Neural progenitor cell (in vitro differentiated cells): ENCODE data around the gene FBLIM1. TPM values are rescaled to one million over a fixed set of nuclear protein-coding genes. Genes with fewer than 3 reads are reported as not detected.

Source experiments
- DNase-seq: peaks from one replicate; pipeline ENCODE4 v3.0.0-alpha.2; 2016; ENCODE audit warnings: low spot score
- H2AFZ ChIP-seq: fragments of 200-600 bp; sonication (generic); replicated peaks from 2 replicates; pipeline ENCODE4 v1.6.1; 2016; ENCODE audit warnings: antibody characterized with exemption
- H3F3A ChIP-seq: fragments of 200-600 bp; sonication (generic); 2 replicates; pipeline ENCODE4 v1.6.1; 2016; ENCODE audit warnings: antibody characterized with exemption, low read depth
- H3K27ac ChIP-seq: fragments of 200-600 bp; sonication (generic); 2 replicates; pipeline ENCODE4 v1.5.1; 2016; ENCODE audit warnings: mild to moderate bottlenecking
- H3K27me3 ChIP-seq: fragments of 200-600 bp; sonication (generic); 2 replicates; pipeline ENCODE4 v1.6.1; 2016; ENCODE audit warnings: mild to moderate bottlenecking, moderate library complexity
- H3K36me3 ChIP-seq: fragments of 200-600 bp; sonication (generic); 2 replicates; pipeline ENCODE4 v1.5.1; 2016
- H3K4me1 ChIP-seq: fragments of 200-600 bp; sonication (generic); 2 replicates; pipeline ENCODE4 v1.6.1; 2016; ENCODE audit warnings: mixed run types
- H3K4me2 ChIP-seq: fragments of 200-600 bp; sonication (generic); 2 replicates; pipeline ENCODE4 v1.6.1; 2016
- H3K4me3 ChIP-seq: fragments of 200-600 bp; sonication (generic); 2 replicates; pipeline ENCODE4 v1.5.1; 2016
- H3K79me2 ChIP-seq: fragments of 200-600 bp; sonication (generic); 2 replicates; pipeline ENCODE4 v1.6.1; 2016; ENCODE audit warnings: low read depth
- H3K9ac ChIP-seq: fragments of 200-600 bp; sonication (generic); 2 replicates; pipeline ENCODE4 v1.6.1; 2016
- H3K9me3 ChIP-seq: fragments of 200-600 bp; sonication (generic); 2 replicates; pipeline ENCODE4 v1.5.1; 2016; ENCODE audit warnings: low read depth
- H4K20me1 ChIP-seq: fragments of 200-600 bp; sonication (generic); 2 replicates; pipeline ENCODE4 v1.6.1; 2016; ENCODE audit warnings: low read depth
- H3K27ac Mint-ChIP-seq: 3 replicates; pipeline ENCODE4 v1.8.0; 2021; ENCODE audit warnings: mixed read lengths
- H3K27me3 Mint-ChIP-seq: 2 replicates; pipeline ENCODE4 v1.8.0; 2022; ENCODE audit warnings: low read depth, mild to moderate bottlenecking, inconsistent platforms, moderate library complexity, mixed read lengths; ENCODE audit not compliant: insufficient read depth
- H3K36me3 Mint-ChIP-seq: 3 replicates; pipeline ENCODE4 v1.8.0; 2021; ENCODE audit warnings: mixed read lengths
- H3K4me1 Mint-ChIP-seq: 3 replicates; pipeline ENCODE4 v1.8.0; 2021; ENCODE audit warnings: mixed read lengths
- H3K4me3 Mint-ChIP-seq: 3 replicates; pipeline ENCODE4 v1.8.0; 2021; ENCODE audit warnings: mild to moderate bottlenecking, moderate library complexity, mixed read lengths
- H3K9me3 Mint-ChIP-seq: 3 replicates; pipeline ENCODE4 v1.8.0; 2020; ENCODE audit warnings: mixed read lengths
- EZH2 ChIP-seq: fragments of 200-600 bp; sonication (generic); IDR thresholded peaks from 2 replicates; pipeline ENCODE4 v1.6.1; 2017; ENCODE audit warnings: antibody characterized with exemption, mild to moderate bottlenecking, moderate library complexity
- EZH2phosphoT487 ChIP-seq: fragments of 200-600 bp; sonication (generic); IDR thresholded peaks from 2 replicates; pipeline ENCODE4 v1.6.1; 2017; ENCODE audit warnings: antibody characterized with exemption
- total RNA-seq: library from RNA; depleted of rRNA; stranded (reverse); fragments of >200 nt; gene quantifications from 2 replicates; pipeline ENCODE4 v1.2.3, GENCODE V29; 2015; ENCODE audit warnings: low replicate concordance
- TF ChIP-seq, protein P1 (sequence below): fragments of 200-600 bp; sonication (generic); IDR thresholded peaks from 2 replicates; pipeline ENCODE4 v1.5.1; 2017; ENCODE audit warnings: antibody characterized with exemption, mild to moderate bottlenecking

The FBLIM1 gene
- total RNA-seq, 1 donor from 2014 or later, result 4.7 TPM

DNA sequence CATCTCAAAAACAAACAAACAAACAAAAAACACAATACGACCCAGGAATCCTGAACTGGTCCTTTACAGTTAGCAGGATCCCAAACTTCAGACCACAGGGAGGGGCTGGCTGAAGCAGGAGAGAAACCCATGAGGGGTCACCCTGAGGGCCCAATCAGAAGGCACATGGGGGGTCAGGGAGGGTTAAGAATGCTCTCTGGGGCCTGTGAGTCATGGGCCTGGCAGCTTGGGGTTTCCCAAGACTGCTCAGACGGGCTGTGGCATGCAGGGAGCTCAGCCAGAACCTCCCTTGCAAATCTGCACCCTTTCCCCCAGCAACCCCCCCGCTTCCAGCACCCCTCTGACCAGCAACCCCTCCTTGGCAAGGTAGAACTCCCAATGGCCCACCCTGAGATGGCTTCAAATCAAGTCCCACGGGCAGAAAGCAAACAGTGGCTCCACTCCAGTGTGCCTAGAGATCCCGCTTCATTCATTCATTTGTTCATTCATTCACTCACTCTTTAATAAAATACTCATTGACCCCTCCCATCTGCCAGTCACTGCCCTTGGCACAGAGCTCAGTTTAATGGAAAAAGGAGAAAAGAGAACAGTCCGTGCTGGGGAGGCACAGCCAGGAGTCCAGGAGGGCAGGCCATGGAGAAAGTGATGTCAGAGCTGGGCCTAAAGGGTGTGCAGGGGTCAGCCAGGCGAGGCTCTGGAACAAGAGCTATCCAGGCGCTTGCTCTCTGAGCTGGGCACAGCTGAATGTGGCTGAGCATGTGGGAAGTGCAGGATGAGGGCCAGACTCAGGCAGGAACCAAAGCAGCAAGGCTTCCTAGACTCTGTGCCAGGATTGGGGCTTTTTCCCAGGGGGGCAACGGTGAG lies 40.6 kb downstream of the FBLIM1 start:
- H3K9ac ChIP-seq, result no peak overlapping the region
- no peaks in the 10 kb centered on the region for H3K9me3 Mint-ChIP-seq

DNA sequence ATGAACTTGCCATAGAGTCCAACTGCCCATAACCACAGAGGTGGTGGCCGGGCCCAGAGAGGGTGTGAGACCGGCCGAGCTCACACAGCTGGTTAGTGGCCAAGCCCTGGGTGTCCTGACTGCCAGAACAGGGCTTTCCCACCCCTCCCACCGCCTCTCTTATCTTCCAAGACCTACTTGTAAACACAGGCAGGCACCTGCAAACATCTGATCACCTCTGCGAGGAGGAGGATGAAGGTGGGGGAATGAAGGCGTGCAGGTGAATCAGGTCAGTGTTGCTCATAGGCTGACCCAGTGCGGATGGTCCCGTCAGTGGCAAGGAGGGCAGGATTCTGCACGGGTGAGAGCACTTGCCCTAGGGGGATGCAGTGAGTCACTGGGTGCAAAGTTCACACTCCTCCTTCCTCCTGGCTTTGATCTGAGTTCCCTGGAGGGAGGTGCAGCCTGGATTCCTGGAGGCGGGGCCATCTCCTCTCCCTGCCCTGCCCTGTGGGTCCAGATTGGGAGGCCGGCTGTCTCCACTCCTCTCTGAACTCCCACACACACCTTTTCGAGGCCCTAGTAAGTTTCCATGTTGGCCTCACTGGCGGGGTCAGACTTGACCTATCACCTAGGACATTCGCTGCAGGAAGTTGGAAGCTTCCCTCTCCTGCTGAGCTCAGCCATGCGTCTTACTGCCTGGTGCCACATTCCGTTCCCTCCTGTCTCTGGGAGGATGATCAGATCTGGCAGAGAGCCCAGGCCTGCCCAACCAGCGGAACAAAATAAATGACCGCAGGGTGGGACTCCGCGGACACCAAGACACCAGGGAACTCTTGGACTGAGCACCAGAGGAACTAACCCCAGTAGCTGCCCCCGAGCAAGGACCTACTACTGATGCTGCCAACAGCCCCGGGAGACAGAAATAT lies 41.6 kb downstream of the FBLIM1 start:
- no peaks in the 10 kb centered on the region for H3K79me2 ChIP-seq
- H3K9me3 ChIP-seq, result no peaks in the 10 kb centered on the region
- no peaks in the 10 kb centered on the region for H3F3A ChIP-seq
- Mint-ChIP-seq H3K4me3 (no peak overlapping the region), H3K27ac (peak overlapping the region; percentile 69), H3K36me3 (no peaks in the 10 kb centered on the region), H3K27me3 (peaks cover 7% of the 10 kb centered on the region), H3K4me1 (peaks cover 45% of the 10 kb centered on the region), H3K9me3 (no peaks in the 10 kb centered on the region)
- H4K20me1 ChIP-seq, result no peaks in the 10 kb centered on the region
- peaks cover 6% of the 10 kb centered on the region for H3K4me1 ChIP-seq
- no peak overlapping the region for H3K4me3 ChIP-seq
- H3K27ac ChIP-seq, result no peak overlapping the region
- H3K27me3 ChIP-seq, result no peaks in the 10 kb centered on the region
- no peak overlapping the region for H3K9ac ChIP-seq
- peak; percentile 44 for DNase-seq
- H3K36me3 ChIP-seq, result no peaks in the 10 kb centered on the region
- H2AFZ ChIP-seq, result peak overlapping the region; percentile 4
- TF ChIP-seq EZH2phosphoT487, result no peak
- TF ChIP-seq, protein P1, sequence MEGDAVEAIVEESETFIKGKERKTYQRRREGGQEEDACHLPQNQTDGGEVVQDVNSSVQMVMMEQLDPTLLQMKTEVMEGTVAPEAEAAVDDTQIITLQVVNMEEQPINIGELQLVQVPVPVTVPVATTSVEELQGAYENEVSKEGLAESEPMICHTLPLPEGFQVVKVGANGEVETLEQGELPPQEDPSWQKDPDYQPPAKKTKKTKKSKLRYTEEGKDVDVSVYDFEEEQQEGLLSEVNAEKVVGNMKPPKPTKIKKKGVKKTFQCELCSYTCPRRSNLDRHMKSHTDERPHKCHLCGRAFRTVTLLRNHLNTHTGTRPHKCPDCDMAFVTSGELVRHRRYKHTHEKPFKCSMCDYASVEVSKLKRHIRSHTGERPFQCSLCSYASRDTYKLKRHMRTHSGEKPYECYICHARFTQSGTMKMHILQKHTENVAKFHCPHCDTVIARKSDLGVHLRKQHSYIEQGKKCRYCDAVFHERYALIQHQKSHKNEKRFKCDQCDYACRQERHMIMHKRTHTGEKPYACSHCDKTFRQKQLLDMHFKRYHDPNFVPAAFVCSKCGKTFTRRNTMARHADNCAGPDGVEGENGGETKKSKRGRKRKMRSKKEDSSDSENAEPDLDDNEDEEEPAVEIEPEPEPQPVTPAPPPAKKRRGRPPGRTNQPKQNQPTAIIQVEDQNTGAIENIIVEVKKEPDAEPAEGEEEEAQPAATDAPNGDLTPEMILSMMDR, result no peak
- TF ChIP-seq EZH2, result no peak
- H3K4me2 ChIP-seq, result no peak overlapping the region

More for the DNA sequence above, 40.6 kb downstream of the FBLIM1 start:
- Histone ChIP-seq H3K79me2 (no peaks in the 10 kb centered on the region), H4K20me1 (no peaks in the 10 kb centered on the region), H3K27ac (no peak overlapping the region), H3K4me1 (peaks cover 6% of the 10 kb centered on the region), H3K4me3 (no peak overlapping the region), H3F3A (no peaks in the 10 kb centered on the region), H3K36me3 (no peaks in the 10 kb centered on the region), H3K27me3 (no peaks in the 10 kb centered on the region), H2AFZ (no peak overlapping the region), H3K9me3 (no peaks in the 10 kb centered on the region), H3K4me2 (no peak overlapping the region)
- Mint-ChIP-seq H3K36me3 (no peaks in the 10 kb centered on the region), H3K27ac (no peak overlapping the region), H3K27me3 (peaks cover 8% of the 10 kb centered on the region), H3K4me1 (peaks cover 50% of the 10 kb centered on the region), H3K4me3 (no peak overlapping the region)
- TF ChIP-seq EZH2 (no peak), EZH2phosphoT487 (no peak)
- TF ChIP-seq, protein P1, result no peak
- no peak for DNase-seq

DNA sequence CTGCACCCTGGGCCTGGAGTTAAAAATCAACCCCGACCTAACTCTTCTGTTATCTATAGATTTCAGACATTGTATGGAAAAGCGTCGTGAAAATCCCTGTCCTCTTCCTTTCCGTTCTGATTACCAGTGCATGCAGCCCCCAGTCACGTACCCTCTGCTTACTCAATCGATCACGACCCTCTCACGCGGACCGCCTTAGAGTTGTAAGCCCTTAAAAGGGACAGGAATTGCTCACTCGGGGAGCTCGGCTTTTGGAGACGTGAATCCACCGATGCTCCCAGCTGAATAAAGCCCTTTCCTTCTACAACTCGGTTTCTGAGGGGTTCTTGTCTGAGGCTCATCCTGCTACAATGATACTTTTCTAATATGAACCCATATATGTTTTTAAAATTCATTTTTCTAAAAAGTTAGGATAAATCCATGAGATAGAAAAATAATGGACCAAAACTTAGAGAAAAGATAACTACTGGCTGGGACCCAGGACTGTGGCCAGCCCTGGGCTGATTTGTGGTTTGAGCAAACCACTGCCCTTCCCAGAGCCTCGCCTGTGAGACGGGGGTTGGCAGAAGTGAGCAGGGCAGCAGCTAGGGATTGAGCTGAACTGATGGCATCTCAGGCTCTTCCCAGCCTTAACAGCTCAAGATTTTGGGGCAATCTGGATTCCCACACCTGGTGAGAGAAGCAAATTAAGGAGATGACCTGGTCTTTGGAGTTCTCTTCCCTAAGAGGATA lies 43.8 kb downstream of the FBLIM1 start:
- H3K27me3 ChIP-seq, result no peaks in the 10 kb centered on the region

More for the DNA sequence above, 43.8 kb downstream of the FBLIM1 start:
- no peak overlapping the region for H2AFZ ChIP-seq
- Mint-ChIP-seq H3K27me3 (peaks cover 8% of the 10 kb centered on the region), H3K27ac (no peak overlapping the region), H3K36me3 (peaks cover 2% of the 10 kb centered on the region), H3K9me3 (no peaks in the 10 kb centered on the region), H3K4me1 (peaks cover 38% of the 10 kb centered on the region), H3K4me3 (no peak overlapping the region)
- peaks cover 6% of the 10 kb centered on the region for H3K4me1 ChIP-seq
- no peaks in the 10 kb centered on the region for H3K9me3 ChIP-seq
- H3K4me2 ChIP-seq, result no peak overlapping the region
- no peaks in the 10 kb centered on the region for H3K36me3 ChIP-seq
- H4K20me1 ChIP-seq, result no peaks in the 10 kb centered on the region
- H3F3A ChIP-seq, result no peaks in the 10 kb centered on the region
- no peak overlapping the region for H3K27ac ChIP-seq
- no peak for DNase-seq
- H3K79me2 ChIP-seq, result no peaks in the 10 kb centered on the region
- no peak overlapping the region for H3K4me3 ChIP-seq
- no peak for TF ChIP-seq EZH2phosphoT487
- no peak for TF ChIP-seq EZH2
- TF ChIP-seq, protein P1, result no peak
- no peak overlapping the region for H3K9ac ChIP-seq
